Activated T-cell treated with anti-CD3 and anti-CD28 coated beads, Interleukin-2, amount 50 U/mL, for 4 hours (primary cell): ENCODE data around the gene RAB35. TPM values are rescaled to one million over a fixed set of nuclear protein-coding genes. Genes with fewer than 3 reads are reported as not detected.

Source experiments
- ATAC-seq, 2 donors: fragments of 200-7000 bp; cut with Tn5 transposase; one replicate each; pipeline ENCODE4 v1.10.0; 2021
- DNase-seq: peaks from one replicate; pipeline ENCODE4 v3.0.0-alpha.2; 2020
- H3K27me3 Mint-ChIP-seq: one replicate; pipeline ENCODE4 v1.8.0; 2021; ENCODE audit warnings: low read depth, mixed read lengths
- H3K36me3 Mint-ChIP-seq: one replicate; pipeline ENCODE4 v1.8.0; 2022; ENCODE audit warnings: mixed read lengths; ENCODE audit not compliant: insufficient read depth
- H3K4me1 Mint-ChIP-seq: one replicate; pipeline ENCODE4 v1.8.0; 2021; ENCODE audit warnings: low read depth, mixed read lengths
- H3K4me3 Mint-ChIP-seq: one replicate; pipeline ENCODE4 v1.8.0; 2021; ENCODE audit warnings: mild to moderate bottlenecking, moderate library complexity, mixed read lengths
- H3K9me3 Mint-ChIP-seq: one replicate; pipeline ENCODE4 v1.8.0; 2021; ENCODE audit warnings: mixed read lengths
- total RNA-seq, 3 donors: library from RNA; stranded (reverse); gene quantifications; one replicate each; pipeline ENCODE4 v1.2.1, GENCODE V29; 2021

The RAB35 gene
- total RNA-seq, 3 donors from 2014 or later: 70.4 to 90.8 (median 74.6) TPM

DNA sequence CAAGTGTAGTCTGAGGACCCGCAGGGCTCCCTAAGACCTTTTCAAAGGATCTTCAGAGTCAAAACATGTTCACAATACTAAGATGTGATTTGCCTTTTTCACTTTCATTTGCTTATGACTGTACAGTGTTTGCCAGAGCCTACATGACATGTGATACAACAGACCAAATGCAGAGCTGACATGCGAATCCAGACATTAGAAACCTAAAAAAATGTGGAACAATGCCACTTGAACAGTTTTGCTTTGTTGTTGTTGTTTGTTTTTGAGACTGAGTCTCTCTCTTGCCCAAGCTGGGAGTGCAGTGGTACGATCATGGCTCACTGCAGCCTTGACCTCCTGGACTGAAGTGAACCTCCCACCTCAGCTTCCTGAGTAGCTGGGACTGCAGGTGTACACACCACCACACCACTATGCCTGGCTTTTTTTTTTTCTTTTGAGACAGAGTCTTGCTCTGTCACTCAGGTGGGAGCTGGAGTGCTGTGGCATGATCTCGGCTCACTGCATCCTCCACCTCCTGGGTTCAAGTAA, 5.3 kb upstream of the RAB35 start:
- H3K27me3 Mint-ChIP-seq: no peaks in the 10 kb centered on the region
- ATAC-seq: peak; percentile 48 to 53
- peak overlapping the region; percentile 4 for H3K4me3 Mint-ChIP-seq

DNA sequence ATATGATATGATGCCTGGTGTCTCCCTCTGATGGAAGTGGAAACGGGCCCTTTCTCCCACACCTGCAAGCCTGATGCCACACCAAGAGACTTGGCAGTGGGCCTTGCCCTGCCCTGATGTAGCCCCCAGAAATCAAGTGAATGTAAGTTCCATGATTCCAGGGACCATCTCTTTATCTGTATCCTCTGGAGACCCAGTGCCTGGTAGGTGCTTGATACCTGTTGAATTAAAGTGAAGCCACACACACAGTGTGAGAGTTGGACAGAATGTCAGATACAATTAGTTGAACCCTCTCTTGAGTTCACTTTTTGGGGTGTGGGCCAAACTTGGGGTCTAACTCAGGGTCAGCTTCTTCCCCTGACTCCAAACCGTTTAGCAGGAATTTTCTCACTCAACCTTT, 4.8 kb upstream of the RAB35 start:
- Mint-ChIP-seq H3K4me3 (peak overlapping the region; percentile 0), H3K9me3 (no peaks in the 10 kb centered on the region), H3K36me3 (peaks cover 5% of the 10 kb centered on the region), H3K4me1 (peaks cover 69% of the 10 kb centered on the region), H3K27me3 (no peaks in the 10 kb centered on the region)
- ATAC-seq (no peak), DNase-seq (no peak)

More for the DNA sequence above, 5.3 kb upstream of the RAB35 start:
- Mint-ChIP-seq H3K36me3 (peaks cover 9% of the 10 kb centered on the region), H3K4me1 (peaks cover 74% of the 10 kb centered on the region), H3K9me3 (no peaks in the 10 kb centered on the region)
- DNase-seq: no peak

DNA sequence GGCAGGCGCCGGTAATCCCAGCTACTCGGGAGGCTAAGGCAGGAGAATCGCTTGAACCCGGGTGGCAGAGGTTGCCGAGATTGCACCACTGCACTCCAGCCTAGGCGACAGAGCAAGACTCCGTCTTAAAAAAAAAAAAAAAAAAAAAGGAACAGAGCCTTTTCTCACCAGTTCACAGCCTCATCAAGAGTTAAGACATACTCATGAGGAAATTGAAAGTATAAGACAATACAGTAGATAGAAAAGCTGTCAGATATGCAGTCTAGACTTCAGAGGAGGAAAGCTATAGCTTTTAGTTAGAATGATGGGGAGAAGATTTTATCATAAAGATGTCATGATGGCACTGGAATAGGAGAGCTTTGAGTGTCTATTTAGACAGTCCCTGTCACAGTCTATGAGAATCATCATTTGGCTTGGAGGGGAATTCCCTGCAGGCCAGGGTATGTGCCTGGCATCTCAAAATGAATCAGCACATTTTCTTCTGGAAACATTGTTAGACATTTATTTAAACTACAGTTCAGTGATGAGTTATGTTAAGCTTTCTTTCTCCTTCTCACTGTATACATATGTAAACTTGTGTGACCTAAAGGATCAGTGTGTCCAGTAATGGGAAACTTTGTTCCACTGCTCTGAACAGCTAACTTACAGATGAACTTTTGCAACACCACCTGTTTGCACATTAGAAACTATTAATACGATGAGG, 2.9 kb upstream of the RAB35 start:
- Mint-ChIP-seq H3K9me3 (no peaks in the 10 kb centered on the region), H3K4me1 (peaks cover 75% of the 10 kb centered on the region), H3K4me3 (peak overlapping the region; percentile 93), H3K27me3 (no peaks in the 10 kb centered on the region), H3K36me3 (peaks cover 10% of the 10 kb centered on the region)
- ATAC-seq: peak; percentile 47 to 58
- DNase-seq: no peak

DNA sequence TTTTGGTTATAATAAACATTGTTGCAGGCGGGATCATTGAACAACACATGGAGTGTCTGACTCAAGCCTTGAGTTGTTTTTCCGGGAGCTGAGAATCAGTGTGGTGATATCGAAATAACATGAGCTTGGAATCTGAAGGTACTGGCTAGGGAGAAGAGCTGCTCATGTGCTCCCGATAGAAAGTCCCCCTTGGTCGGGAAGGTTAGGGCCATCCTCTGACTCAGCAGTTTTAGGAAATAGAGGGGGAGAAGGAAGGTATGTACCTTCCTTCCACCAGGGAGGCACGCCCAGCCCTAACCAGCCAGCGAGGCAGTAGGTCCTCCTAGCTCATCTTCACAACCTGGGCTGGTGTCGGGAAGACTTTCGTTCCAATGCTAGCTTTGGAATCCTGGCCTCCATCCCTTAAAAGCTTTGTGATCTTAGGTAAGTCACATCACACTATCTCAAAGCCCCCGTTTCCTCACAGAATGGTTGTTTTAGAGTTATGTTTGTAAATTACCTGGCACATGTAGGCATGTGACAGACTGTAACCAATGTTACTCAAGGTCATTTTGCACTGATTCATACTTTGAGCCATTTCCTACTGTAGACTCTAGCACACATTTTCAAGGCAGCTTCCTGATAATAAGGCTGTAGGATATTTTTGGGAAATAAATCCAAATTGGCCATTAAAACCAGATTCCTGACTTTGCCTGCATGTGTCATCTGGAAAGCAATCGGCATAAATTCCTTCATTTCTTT, 1.9 kb upstream of the RAB35 start:
- Mint-ChIP-seq H3K9me3 (no peaks in the 10 kb centered on the region), H3K27me3 (no peaks in the 10 kb centered on the region), H3K4me1 (peaks cover 71% of the 10 kb centered on the region), H3K36me3 (peaks cover 14% of the 10 kb centered on the region), H3K4me3 (peak overlapping the region; percentile 93)
- ATAC-seq (no peak), DNase-seq (no peak)

DNA sequence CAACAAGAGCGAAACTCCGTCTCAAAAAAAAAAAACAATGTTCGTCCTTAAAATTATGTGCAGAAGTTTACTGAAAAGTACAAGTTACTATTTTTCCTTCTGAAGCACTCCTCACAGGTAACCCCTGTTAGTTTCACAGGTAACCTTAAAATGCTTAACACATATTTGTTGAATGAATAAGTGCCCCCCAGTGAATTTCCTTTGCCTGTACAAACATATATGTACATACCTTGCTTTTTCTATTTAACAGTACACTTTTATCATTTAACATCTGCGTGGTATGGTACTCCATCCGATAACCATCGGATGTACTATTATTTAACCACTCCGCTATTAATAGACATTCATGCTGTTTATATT, 1.4 kb upstream of the RAB35 start:
- H3K4me1 Mint-ChIP-seq: peaks cover 70% of the 10 kb centered on the region
- peak overlapping the region; percentile 93 for H3K4me3 Mint-ChIP-seq
- peaks cover 17% of the 10 kb centered on the region for H3K36me3 Mint-ChIP-seq
- DNase-seq (no peak), ATAC-seq (no peak)
- no peaks in the 10 kb centered on the region for H3K27me3 Mint-ChIP-seq
- no peaks in the 10 kb centered on the region for H3K9me3 Mint-ChIP-seq

DNA sequence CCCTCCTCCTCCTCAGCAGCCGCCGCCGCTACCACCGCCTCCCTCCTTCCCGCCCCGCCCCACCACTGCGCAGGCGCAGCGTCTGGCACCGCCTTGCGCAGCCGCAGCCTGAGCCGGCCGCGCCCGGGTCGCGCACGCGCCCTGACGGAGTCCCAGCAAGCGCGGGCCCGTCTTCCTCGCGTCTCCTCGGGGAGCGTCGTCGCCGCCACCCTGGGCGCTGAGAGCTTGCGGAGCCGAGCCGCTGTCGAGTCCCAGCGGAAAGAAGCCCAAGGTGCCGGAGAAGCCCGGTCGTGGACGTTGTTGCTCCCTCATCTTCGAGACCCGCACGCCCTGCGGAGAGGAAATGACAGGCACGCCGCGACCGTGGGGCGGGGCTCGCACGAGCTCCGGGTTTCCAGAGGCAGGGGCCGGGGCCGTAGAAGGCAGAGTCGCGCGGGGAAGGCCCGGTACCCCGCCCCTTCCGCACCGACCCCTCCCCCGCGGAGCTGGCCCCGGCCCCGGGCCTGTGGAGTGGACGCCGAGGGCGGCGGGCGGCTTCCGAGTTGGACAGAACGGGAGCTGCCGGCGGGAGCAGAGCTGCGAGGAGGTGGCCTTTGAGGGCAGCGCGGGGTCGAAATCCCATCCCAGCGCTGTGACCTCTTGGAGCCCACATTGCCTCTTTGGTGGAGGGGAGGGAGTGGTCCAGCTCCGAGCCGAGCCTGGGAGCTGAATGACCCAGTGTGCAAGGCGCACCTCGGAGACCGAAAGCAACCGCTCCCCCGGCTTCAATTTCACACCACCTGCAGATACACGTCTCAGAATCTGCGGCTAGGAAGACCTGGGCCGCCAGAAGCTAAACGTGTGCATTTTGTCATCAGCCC, 469 bp upstream of the RAB35 start:
- no peaks in the 10 kb centered on the region for H3K27me3 Mint-ChIP-seq

DNA sequence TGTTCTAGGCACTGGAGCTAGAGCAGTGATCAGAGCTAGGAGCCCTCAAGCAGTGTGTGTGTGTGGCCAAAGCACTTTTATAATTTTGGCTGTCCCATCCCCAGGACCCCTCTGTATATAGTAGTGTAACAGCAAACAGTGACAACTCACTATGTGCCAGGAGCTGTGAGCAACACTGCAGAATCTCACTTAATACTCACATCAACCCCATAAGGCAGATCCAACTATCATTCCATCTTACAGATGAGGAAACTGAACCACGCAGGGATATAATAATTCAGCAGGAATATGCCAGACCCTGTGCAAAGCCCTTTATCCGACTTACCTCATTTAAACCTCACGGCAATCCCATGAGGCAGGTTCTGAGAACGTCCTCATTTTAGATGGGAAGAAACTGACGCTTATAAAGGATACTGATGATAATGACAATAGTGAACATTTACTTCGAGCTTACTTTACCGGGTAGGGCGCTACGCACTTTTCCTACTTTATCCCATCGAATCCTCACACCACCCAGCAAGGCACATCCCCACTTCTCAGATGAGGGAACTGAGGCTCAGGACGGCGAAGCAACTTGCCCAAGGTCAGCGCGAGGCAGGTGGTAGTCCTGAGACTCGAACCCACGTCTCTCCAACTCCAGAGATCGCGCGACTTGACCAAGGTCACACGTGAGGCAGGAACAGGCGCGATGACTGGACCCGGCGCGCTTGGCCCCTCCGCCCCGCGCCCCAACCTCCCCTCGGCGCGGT, 687 bp downstream of the RAB35 start:
- ATAC-seq: peak in 1 of 2 donors; percentile 6
- Mint-ChIP-seq H3K36me3 (peaks cover 17% of the 10 kb centered on the region), H3K4me3 (peak overlapping the region; percentile 92), H3K27me3 (no peaks in the 10 kb centered on the region), H3K9me3 (no peaks in the 10 kb centered on the region), H3K4me1 (peaks cover 77% of the 10 kb centered on the region)
- DNase-seq: no peak

More for the DNA sequence above, 469 bp upstream of the RAB35 start:
- peak; percentile 97 for DNase-seq
- peak overlapping the region; percentile 93 for H3K4me3 Mint-ChIP-seq
- H3K9me3 Mint-ChIP-seq: no peaks in the 10 kb centered on the region
- peaks cover 17% of the 10 kb centered on the region for H3K36me3 Mint-ChIP-seq
- peaks cover 77% of the 10 kb centered on the region for H3K4me1 Mint-ChIP-seq
- peak; percentile 60 to 63 for ATAC-seq

DNA sequence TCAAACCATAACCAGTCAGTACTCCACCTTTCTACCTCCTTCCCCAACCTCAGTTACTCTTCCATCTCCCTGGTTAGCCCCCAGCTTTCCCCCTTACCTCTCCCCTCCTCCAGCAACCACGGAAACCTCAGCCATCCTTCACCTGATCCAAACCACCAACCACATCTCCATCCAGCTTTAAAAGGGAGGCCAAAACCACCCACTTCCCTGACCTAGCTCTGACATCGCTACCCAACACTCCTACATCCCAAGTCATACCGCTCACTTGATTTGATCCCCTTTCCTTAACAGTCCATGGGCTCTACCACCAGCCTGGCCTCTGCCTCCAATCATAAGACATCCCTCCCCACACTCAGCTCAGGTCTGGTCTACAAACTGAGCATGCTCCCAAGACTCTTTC, 1.5 kb downstream of the RAB35 start:
- DNase-seq (no peak), ATAC-seq (no peak)
- H3K36me3 Mint-ChIP-seq: peaks cover 17% of the 10 kb centered on the region
- H3K4me3 Mint-ChIP-seq: peak overlapping the region; percentile 92
- no peaks in the 10 kb centered on the region for H3K27me3 Mint-ChIP-seq
- peaks cover 77% of the 10 kb centered on the region for H3K4me1 Mint-ChIP-seq
- H3K9me3 Mint-ChIP-seq: no peaks in the 10 kb centered on the region

DNA sequence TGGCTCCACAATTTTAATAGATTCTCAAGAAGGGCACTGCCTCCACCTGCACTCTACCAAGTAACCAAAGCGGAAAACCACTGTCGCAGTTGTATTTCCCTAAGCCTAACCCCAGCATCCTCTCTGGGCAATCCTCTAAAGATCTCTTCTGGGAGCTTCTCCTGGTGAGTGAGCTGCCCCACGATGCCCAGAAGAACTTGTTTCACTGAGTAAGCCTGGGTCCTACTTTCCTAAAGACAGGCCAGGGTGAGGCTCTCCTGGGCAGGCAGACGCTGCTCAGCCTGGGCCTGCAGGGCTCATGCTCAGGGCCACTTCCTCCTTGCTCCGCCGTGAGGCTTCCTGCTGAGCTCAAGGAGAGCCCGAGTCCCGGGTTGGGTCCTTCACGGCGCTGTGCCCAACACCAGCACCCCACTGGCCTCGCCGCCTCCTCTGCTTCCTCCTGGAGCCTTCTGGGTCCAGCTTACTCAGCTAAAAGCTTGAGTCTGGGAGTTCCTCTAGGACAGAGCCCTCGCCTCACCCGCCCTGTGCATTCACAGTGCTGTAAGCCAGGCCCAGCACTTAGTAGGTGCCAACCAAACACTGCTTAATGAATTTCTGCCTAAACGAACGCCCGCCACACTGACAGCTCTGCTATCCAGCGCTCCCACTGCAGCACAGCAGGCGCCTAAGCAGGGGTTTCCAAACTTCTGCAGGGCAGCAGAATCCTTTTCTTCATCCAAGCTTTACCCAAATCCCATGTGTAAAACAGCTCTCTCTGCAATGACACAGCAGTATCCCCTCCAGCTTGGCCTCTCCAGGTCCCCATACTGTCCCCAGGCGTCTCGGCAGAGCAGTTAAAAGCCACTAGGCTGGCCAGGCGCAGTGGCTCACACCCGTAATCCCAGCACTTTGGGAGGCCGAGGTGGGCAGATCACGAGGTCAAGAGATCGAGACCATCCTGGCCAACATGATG, 5.7 kb downstream of the RAB35 start:
- peak; percentile 79 to 81 for ATAC-seq
- Mint-ChIP-seq H3K36me3 (peaks cover 15% of the 10 kb centered on the region), H3K27me3 (no peaks in the 10 kb centered on the region), H3K4me3 (peak overlapping the region; percentile 69), H3K9me3 (no peaks in the 10 kb centered on the region), H3K4me1 (peaks cover 67% of the 10 kb centered on the region)
- no peak for DNase-seq

DNA sequence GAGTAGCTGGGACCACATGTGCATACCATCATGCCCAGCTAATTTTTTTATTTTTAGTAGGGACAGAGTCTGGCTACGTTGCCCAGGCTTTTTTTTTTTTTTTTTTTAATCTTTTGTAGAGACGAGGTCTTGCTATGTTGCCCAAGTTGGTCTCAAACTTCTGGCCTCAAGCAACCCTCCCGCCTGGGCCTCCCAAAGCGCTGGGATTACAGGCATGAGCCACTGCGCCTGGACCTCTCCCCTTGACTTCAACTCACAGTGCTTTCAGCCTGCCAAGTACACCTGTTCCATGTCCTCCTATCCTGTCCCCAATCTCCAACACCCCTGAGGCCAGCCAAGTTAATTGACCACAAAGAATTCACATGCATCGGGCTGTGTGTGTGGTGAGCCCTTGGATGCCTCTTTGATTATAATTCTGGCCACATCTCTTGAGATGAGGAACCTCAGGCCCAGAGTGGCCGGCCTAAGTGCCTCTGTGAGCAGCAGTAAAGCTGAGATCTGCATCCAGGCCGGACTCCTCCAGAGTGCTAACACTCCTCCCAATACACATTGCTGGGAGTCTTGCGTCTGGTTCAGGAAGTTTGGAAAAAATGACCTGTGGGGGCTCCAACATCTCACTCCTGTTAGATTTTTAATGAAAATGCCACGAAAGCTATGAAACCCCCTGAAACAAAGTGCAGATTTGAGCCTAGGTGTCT, 6.8 kb downstream of the RAB35 start:
- Mint-ChIP-seq H3K27me3 (no peaks in the 10 kb centered on the region), H3K36me3 (peaks cover 18% of the 10 kb centered on the region), H3K4me1 (peaks cover 56% of the 10 kb centered on the region), H3K9me3 (no peaks in the 10 kb centered on the region), H3K4me3 (peak overlapping the region; percentile 6)
- DNase-seq (no peak), ATAC-seq (no peak)

DNA sequence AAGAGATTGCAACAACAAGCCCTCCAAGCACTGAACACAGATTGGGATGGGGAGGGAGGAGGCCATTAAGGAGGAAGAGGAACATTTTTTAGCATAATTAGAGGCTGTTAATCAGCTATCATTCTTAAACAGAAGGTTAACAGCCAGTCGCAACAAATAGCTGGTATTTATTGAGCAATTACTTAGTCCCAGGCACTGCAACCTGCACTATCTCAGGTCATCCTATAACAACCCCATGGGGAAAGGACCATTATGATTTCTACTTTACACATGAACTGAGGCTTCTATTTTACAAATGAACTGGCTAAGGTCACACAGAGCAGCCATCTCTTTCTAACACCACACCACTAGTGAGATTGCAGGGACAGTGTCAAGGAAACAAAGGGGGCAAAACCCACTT, 10.4 kb downstream of the RAB35 start:
- Mint-ChIP-seq H3K9me3 (no peaks in the 10 kb centered on the region), H3K4me3 (no peak overlapping the region), H3K27me3 (no peaks in the 10 kb centered on the region), H3K36me3 (peaks cover 14% of the 10 kb centered on the region), H3K4me1 (peaks cover 43% of the 10 kb centered on the region)
- ATAC-seq (no peak), DNase-seq (no peak)

DNA sequence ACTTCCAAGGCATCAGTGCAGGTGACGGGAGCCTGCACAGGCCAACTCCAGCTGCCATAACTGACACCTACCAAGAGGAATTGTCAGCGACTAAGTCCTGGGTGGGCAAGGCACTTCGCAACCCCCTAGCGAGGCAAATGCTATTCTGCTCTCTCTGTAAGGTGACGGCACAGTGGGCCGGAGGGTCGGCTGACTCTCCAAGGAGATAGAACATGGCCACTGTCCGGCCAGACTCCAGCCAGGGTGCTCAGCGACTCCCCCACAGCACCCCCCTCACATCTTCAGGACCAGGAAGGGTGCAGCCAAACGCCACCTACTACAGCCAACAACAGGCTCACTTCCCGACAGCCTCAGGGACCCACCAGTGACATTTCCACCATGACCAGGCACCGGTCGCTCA, 13.2 kb downstream of the RAB35 start:
- Mint-ChIP-seq H3K4me3 (no peak overlapping the region), H3K36me3 (peaks cover 14% of the 10 kb centered on the region), H3K9me3 (no peaks in the 10 kb centered on the region), H3K27me3 (no peaks in the 10 kb centered on the region), H3K4me1 (peaks cover 30% of the 10 kb centered on the region)
- DNase-seq: no peak
- ATAC-seq: no peak
